Left ventricle myocardium inferior (tissue), 1 donor: Measurements from ENCODE around the gene TMEM272. TPM values are rescaled to one million over a fixed set of nuclear protein-coding genes. Genes with fewer than 3 reads are reported as not detected.

Experiments
- DNase-seq: peaks from one replicate; pipeline ENCODE4 v3.0.0-alpha.2; 2020
- H3K27ac ChIP-seq: fragments of 200-600 bp; replicated peaks from 2 replicates; pipeline ENCODE4 v1.8.0; 2021
- H3K27me3 ChIP-seq: fragments of 200-600 bp; 2 replicates; pipeline ENCODE4 v1.8.0; 2021; ENCODE audit warnings: low read depth
- H3K36me3 ChIP-seq: fragments of 200-600 bp; 2 replicates; pipeline ENCODE4 v1.8.0; 2021
- H3K4me1 ChIP-seq: fragments of 200-600 bp; 2 replicates; pipeline ENCODE4 v1.8.0; 2021
- H3K4me3 ChIP-seq: fragments of 200-600 bp; 2 replicates; pipeline ENCODE4 v1.8.0; 2021; ENCODE audit warnings: mild to moderate bottlenecking, moderate library complexity
- H3K9me3 ChIP-seq: fragments of 200-600 bp; replicated peaks from 2 replicates; pipeline ENCODE4 v1.8.0; 2021
- intact Hi-C: fragments of 100-400 bp; cut with micrococcal nuclease; formaldehyde crosslinking; loops from one replicate; pipeline ENCODE4 v1.11.0; 2022
- total RNA-seq: library from RNA; stranded (reverse); fragmentation: NEBNext Ultra II Directional; extraction: Animal tissue kit (Norgen Biotek cat#: 25700); gene quantifications from one replicate; pipeline ENCODE4 v1.2.1, GENCODE V29; 2021
- TF ChIP-seq, protein P1 (sequence below): fragments of 200-600 bp; IDR thresholded peaks from 2 replicates; pipeline ENCODE4 v1.8.0; 2021; ENCODE audit warnings: antibody characterized with exemption, mild to moderate bottlenecking, borderline replicate concordance
- donor health status: DM: no; HTN: yes; CAD: no; lungs with severe emphysema.

Gene TMEM272
- total RNA-seq, 1 donor from 2014 or later = 0.30 TPM

DNA sequence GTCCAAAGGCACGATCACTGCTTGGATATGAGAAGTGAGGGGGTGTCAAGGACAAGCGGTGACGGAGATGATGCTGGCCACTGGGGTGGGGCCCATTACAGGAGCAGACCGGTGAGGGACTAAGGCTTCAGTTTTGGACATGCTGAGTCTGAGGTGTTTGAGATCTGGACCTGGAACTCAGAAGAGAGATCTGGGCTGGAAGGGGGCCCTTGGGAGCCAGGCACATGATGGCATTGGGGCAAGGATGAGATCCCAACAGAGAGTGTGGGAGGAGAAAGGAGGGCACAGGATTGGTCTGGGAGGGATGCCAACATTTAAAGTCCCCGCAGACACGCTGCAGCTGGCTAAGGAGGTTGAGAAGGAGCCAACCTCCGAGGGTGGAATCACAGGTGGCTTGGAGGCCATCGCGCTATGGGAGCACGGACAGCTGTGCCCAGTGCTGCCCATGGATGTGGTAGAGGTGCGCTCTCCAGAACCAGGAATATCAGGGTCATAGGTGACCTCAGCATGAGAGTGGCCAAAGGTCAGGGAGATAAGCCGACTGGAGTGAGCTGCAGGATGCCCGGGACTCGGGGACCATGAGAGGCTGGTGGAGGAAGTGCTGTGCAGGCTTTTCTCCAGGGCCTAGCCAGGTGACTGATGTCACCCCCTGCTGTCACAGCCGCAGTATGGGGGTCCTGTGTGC, 62.8 kb downstream of the TMEM272 start:
- no peak overlapping the region for H3K27ac ChIP-seq
- peaks cover 29% of the 10 kb centered on the region for H3K4me1 ChIP-seq
- intact Hi-C loops = no loop called here
- H3K27me3 ChIP-seq = no peaks in the 10 kb centered on the region
- no peak for DNase-seq
- no peaks in the 10 kb centered on the region for H3K9me3 ChIP-seq
- H3K36me3 ChIP-seq = no peaks in the 10 kb centered on the region
- no peak overlapping the region for H3K4me3 ChIP-seq
- TF ChIP-seq, protein P1, sequence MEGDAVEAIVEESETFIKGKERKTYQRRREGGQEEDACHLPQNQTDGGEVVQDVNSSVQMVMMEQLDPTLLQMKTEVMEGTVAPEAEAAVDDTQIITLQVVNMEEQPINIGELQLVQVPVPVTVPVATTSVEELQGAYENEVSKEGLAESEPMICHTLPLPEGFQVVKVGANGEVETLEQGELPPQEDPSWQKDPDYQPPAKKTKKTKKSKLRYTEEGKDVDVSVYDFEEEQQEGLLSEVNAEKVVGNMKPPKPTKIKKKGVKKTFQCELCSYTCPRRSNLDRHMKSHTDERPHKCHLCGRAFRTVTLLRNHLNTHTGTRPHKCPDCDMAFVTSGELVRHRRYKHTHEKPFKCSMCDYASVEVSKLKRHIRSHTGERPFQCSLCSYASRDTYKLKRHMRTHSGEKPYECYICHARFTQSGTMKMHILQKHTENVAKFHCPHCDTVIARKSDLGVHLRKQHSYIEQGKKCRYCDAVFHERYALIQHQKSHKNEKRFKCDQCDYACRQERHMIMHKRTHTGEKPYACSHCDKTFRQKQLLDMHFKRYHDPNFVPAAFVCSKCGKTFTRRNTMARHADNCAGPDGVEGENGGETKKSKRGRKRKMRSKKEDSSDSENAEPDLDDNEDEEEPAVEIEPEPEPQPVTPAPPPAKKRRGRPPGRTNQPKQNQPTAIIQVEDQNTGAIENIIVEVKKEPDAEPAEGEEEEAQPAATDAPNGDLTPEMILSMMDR = no peak

DNA sequence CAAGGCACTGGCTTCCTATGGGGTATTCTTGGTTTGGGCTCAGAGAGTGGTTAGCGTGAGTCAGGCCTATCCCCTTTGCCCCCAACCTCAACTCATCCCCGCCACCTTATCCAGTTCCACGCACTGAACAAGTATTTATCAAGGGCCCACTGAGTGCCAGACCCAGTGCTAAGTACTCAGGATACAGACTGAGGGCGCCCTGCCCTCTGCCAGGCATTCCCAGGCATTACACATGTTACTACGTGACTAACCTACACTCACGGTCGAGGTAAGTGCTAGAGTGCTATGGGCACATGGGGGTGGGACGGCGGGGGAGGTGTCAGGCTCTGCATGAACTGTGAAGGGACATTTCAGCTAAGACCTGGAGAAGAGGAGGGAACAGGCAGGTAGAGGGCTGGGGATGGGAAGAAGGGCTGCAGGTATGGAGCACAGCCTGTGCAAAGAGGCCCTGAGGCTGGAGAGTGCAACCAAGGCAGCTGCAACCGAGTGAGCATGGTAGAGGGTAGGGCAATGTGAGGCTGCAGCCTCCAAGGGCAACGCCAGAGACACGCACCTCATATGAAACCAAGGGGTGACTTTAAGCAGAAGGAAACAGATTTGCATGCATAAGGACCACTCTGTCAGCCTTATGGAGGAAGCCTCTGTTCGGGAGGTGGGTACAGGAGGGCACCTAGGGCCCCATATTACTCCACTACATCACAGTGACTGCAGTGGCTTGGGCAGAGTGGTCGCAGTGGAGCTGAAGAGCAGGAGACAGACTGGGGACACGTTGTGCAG, 63.5 kb downstream of the TMEM272 start:
- TF ChIP-seq, protein P1 = peak; percentile 41
- intact Hi-C loops = no loop called here
- H3K36me3 ChIP-seq = no peaks in the 10 kb centered on the region
- H3K27ac ChIP-seq = no peak overlapping the region
- no peaks in the 10 kb centered on the region for H3K27me3 ChIP-seq
- no peak overlapping the region for H3K4me3 ChIP-seq
- no peak for DNase-seq
- H3K9me3 ChIP-seq = no peaks in the 10 kb centered on the region
- peaks cover 21% of the 10 kb centered on the region for H3K4me1 ChIP-seq

DNA sequence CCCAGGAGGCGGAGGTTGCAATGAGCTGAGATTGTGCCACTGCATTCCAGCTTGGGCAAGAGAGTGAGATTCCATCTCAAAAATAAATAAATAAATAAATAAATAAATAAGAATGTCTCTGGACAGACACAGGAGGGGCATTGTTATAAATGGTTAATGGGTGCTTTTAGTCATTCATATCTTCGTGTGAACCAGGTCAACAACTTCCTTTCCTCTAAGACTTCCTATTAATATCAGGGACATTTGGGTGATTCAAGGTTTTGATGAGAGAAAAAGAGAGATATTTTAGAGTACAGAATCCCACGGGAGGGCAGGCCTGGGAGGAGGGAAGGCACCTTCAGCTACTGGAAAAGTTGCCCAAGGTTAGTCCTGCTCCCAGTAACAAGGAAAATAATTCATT, 64.9 kb downstream of the TMEM272 start:
- Histone ChIP-seq H3K27ac (no peak overlapping the region), H3K27me3 (no peaks in the 10 kb centered on the region), H3K9me3 (no peaks in the 10 kb centered on the region), H3K36me3 (no peaks in the 10 kb centered on the region), H3K4me3 (no peak overlapping the region), H3K4me1 (peaks cover 9% of the 10 kb centered on the region)
- no peak for DNase-seq
- intact Hi-C loops = no loop called here
- TF ChIP-seq, protein P1 = no peak

DNA sequence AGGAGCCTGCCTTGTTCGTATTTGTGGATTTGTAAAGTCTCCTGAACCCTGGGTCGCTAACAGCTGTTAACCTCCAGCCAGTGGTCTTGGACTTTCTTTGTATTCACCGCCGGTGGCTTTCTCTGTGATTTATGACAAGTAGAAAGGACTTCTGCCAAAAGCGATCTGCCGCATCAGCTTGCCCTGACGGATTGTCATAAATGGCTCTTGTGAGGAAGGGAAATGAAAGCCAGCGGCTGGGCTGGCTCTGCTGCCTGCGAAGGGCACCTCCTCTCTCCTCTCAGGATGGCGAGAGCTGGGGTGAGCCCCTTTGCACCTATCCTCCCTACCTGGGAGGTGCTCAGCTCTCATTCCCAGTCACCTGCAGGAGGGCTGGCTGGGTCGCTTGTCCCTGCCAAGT, 66.6 kb downstream of the TMEM272 start:
- Histone ChIP-seq H3K27ac (no peak overlapping the region), H3K4me3 (no peak overlapping the region), H3K9me3 (no peaks in the 10 kb centered on the region), H3K27me3 (no peaks in the 10 kb centered on the region), H3K4me1 (peaks cover 9% of the 10 kb centered on the region), H3K36me3 (peaks cover 5% of the 10 kb centered on the region)
- TF ChIP-seq, protein P1 = no peak
- DNase-seq = no peak
- intact Hi-C loops = no loop called here

DNA sequence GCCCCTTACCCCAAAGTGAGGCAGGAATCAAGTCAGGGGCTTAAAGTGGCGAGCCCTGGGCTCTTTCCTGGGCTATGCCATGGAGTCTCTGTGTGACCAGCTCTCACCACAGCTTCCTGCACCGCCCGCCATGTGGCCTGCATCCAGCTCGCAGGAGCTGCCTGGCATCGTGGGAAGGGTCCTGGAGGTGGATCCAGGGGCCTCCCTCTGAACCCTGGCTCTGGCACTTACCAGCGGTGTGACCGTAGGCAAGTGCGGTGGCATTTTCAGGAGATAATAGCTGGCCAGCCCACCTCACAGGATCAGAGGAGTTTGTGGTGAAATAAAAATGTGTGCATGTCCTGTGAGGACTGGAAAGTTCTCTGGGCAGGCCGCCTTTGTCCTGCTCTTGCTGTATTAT, 67.1 kb downstream of the TMEM272 start:
- H3K4me3 ChIP-seq = no peak overlapping the region
- TF ChIP-seq, protein P1 = no peak
- no peaks in the 10 kb centered on the region for H3K9me3 ChIP-seq
- H3K27ac ChIP-seq = no peak overlapping the region
- H3K4me1 ChIP-seq = peaks cover 9% of the 10 kb centered on the region
- H3K36me3 ChIP-seq = peaks cover 7% of the 10 kb centered on the region
- H3K27me3 ChIP-seq = no peaks in the 10 kb centered on the region
- no peak for DNase-seq
- intact Hi-C loops = no loop called here
